Posterior vena cava (tissue), 2 donors: ENCODE results near the gene SEC16B. TPM values are rescaled to one million over a fixed set of nuclear protein-coding genes. Genes with fewer than 3 reads are reported as not detected.

Source experiments
- DNase-seq: peaks from one replicate; pipeline ENCODE4 v3.0.0-alpha.2; 2020; ENCODE audit warnings: low spot score
- intact Hi-C, 2 donors: fragments of 100-400 bp; cut with DNase I; formaldehyde crosslinking; loops; one replicate each; pipeline versions ENCODE4 v1.14.1 to v1.14.2; 2022 to 2023
- total RNA-seq, 2 donors: library from RNA; stranded (reverse); fragmentation: NEBNext Ultra II Directional; extraction: Animal tissue kit (Norgen Biotek cat#: 25700); gene quantifications; one replicate each; pipeline ENCODE4 v1.2.1, GENCODE V29; 2021
- donor health status: DM: yes; HTN: yes; CAD: no.
- donor health status: DM: yes; HTN: yes; CAD: no.

The SEC16B gene
- total RNA-seq, 2 donors from 2014 or later, result 2.6 to 4.9 TPM

- intact Hi-C loops, result no loop called here
- no peak for DNase-seq
Measured at GRCh38 chr1:177922209-177922608, 47.6 kb downstream of the SEC16B start.

DNA sequence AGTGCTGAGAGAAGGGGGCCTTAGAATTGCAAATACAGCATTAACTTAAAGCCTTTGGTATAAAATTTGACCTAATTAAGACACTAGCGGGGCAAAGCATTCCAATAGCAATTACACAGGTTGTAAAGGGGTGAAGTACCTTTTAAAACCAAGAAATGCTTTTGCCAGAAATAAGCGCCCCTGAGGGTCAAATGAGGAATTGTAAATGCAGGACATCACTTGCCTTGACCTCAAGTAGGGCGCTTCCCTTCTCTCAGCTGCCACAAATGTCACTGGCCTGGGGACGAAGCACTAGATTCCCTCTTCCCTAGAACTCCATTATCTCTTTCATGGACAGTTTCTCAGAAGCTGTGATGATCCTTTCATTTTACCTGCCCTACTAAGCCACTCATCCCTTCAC lies 48.3 kb downstream of the SEC16B start:
- no peak for DNase-seq
- intact Hi-C loops, result no loop called here

GRCh38 chr1:177920091-177920490 lies 49.8 kb downstream of the SEC16B start:
- intact Hi-C loops, result no loop called here
- no peak for DNase-seq

GRCh38 chr1:177915641-177916040 lies 54.2 kb downstream of the SEC16B start:
- intact Hi-C loops, result no loop called here
- no peak for DNase-seq

- no peak for DNase-seq
- intact Hi-C loops, result no loop called here
Measured at GRCh38 chr1:177914603-177915002, 55.3 kb downstream of the SEC16B start.

DNA sequence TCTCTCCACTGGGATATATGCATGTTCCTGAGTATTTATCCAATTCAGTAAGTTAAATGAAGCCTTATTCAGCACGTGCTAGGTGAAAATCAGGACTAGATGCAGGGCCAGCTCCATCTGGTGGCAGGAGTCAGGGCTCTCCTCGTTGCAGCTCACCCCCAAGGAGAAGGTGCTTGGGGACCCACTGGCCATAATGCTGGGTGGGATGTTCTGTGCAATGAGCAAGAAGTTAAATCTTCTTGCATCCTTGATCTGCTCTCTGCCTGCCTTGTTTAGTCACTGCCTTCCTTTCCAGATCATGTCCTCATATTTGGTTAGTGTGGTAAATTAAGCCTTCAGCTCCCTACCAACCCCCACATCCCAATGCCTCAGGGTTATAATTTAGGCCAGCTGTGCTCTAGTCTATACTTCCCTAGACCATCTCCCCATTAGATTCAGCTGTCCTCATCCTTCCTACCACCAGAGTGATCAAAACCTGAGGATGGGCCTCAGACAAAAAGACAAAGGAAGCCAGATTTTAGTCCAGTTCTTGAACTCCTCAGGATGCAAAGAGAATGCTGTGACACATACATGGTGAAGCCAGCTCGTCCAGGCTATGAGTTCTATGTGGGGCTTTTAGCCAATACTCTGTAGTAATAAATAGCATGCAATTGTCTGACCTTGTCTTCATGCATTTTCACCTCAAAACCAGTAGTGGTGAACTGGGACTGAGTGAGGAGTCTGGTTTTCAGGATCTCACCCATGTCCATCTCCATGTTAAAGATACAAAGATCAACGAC lies 55.9 kb downstream of the SEC16B start:
- DNase-seq, result no peak
- intact Hi-C loops, result no loop called here

DNA sequence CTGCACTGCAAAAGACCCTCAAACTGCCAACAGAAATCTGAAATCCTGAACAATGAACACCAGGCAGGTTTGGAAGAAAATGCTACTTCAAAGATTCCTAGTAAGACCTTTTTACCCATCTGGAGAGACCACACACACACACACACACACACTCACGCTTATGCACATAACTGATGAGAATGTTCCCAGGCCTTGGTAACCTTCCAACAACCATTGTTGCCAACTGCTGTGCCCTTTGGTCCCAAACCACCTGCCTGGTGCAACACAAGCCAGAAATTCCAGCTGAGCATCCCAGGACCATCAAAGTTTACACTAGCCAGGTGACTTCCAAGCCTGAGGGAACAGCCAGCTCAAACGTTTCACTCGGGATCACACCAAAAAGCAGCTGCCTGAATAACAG lies 56.9 kb downstream of the SEC16B start:
- intact Hi-C loops, result no loop called here
- no peak for DNase-seq

GRCh38 chr1:177909416-177909815 lies 60.4 kb downstream of the SEC16B start:
- no peak for DNase-seq
- intact Hi-C loops, result no loop called here

DNA sequence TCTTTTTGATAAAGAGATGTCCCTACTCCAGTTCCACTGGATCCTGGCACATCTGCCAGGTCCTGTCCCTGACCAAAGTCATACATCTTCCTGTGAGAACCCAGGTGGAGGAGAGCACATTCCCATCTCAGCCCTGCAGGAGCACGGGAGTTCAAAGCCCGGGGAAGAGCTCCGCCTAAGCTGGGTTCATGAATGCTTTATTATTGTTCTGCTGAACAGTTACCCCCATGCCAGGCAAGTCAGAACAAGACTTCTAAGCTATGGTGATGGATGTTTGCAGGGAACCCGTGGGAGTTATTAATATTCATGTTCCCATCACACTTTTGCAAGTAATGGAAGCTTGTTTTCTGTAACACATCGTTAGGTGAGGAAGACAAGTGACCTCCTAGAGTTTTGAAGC lies 62.9 kb downstream of the SEC16B start:
- DNase-seq, result no peak
- intact Hi-C loops, result no loop called here

- intact Hi-C loops, result no loop called here
- no peak for DNase-seq
Measured at GRCh38 chr1:177905686-177906085, 64.2 kb downstream of the SEC16B start.

- intact Hi-C loops, result no loop called here
Measured at GRCh38 chr1:177902266-177902665, 67.6 kb downstream of the SEC16B start.

GRCh38 chr1:177897998-177898654 lies 71.7 kb downstream of the SEC16B start:
- no peak for DNase-seq
- intact Hi-C loops, result no loop called here

More at GRCh38 chr1:177902266-177902665, 67.6 kb downstream of the SEC16B start:
- DNase-seq, result no peak

- intact Hi-C loops, result no loop called here
- DNase-seq, result no peak
Measured at GRCh38 chr1:177897281-177897997, 72.4 kb downstream of the SEC16B start.

Other genes starting within 250 kb of the SEC16B start
- 10 to 100 TPM; 31.0 to 34.8 TPM for gene RASAL2, start 124.0 kb upstream of the SEC16B start, total RNA-seq